MM.1S (cell line): ENCODE results near the gene ARHGAP26.

Source experiments
- DNase-seq: peaks from one replicate; pipeline ENCODE4 v3.0.0-alpha.2; 2015
- H2AFZ ChIP-seq: fragments of 300-600 bp; sonication (generic); 2 replicates; pipeline ENCODE4 v1.6.0; 2016; ENCODE audit warnings: antibody characterized with exemption, low read length
- H3F3A ChIP-seq: fragments of 300-600 bp; sonication (generic); 2 replicates; pipeline ENCODE4 v1.6.1; 2016; ENCODE audit warnings: mild to moderate bottlenecking, antibody characterized with exemption, low read length, moderate library complexity, mixed read lengths; ENCODE audit not compliant: insufficient read depth
- H3K27ac ChIP-seq: fragments of 300-600 bp; sonication (generic); 2 replicates; pipeline ENCODE4 v1.5.1; 2016; ENCODE audit warnings: mild to moderate bottlenecking, low read length
- H3K27me3 ChIP-seq: fragments of 300-600 bp; sonication (generic); replicated peaks from 2 replicates; pipeline ENCODE4 v1.6.0; 2016; ENCODE audit warnings: low read length; ENCODE audit not compliant: insufficient read depth
- H3K36me3 ChIP-seq: fragments of 300-600 bp; sonication (generic); replicated peaks from 2 replicates; pipeline ENCODE4 v1.6.1; 2016; ENCODE audit warnings: mild to moderate bottlenecking, low read length, mixed read lengths; ENCODE audit not compliant: insufficient read depth
- H3K4me1 ChIP-seq: fragments of 300-600 bp; sonication (generic); 2 replicates; pipeline ENCODE4 v1.6.1; 2016; ENCODE audit warnings: low read length, mixed read lengths
- H3K4me2 ChIP-seq: fragments of 300-600 bp; sonication (generic); 2 replicates; pipeline ENCODE4 v1.6.0; 2016; ENCODE audit warnings: low read depth, low read length
- H3K4me3 ChIP-seq: fragments of 300-600 bp; sonication (generic); 2 replicates; pipeline ENCODE4 v1.5.1; 2016; ENCODE audit warnings: low read length, mixed read lengths
- H3K79me2 ChIP-seq: fragments of 300-600 bp; sonication (generic); 2 replicates; pipeline ENCODE4 v1.6.1; 2016; ENCODE audit warnings: mixed run types, low read length, mixed read lengths
- H3K9ac ChIP-seq: fragments of 300-600 bp; sonication (generic); 2 replicates; pipeline ENCODE4 v1.6.1; 2016; ENCODE audit warnings: low read length, mixed read lengths
- H3K9me2 ChIP-seq: fragments of 300-600 bp; sonication (generic); replicated peaks from 2 replicates; pipeline ENCODE4 v1.6.1; 2016; ENCODE audit warnings: mild to moderate bottlenecking, low read length, mixed read lengths; ENCODE audit not compliant: insufficient read depth
- H3K9me3 ChIP-seq: fragments of 300-600 bp; sonication (generic); replicated peaks from 2 replicates; pipeline ENCODE4 v1.6.1; 2016; ENCODE audit warnings: mild to moderate bottlenecking, low read length, mixed read lengths; ENCODE audit not compliant: insufficient read depth
- H4K20me1 ChIP-seq: fragments of 300-600 bp; sonication (generic); 2 replicates; pipeline ENCODE4 v1.6.1; 2016; ENCODE audit warnings: mild to moderate bottlenecking, low read length, moderate library complexity, mixed read lengths; ENCODE audit not compliant: insufficient read depth
- CTCF ChIP-seq: fragments of 300-600 bp; sonication (generic); IDR thresholded peaks from 2 replicates; pipeline ENCODE4 v1.5.1; 2016; ENCODE audit warnings: antibody characterized with exemption, low read length, mixed read lengths
- EZH2 ChIP-seq: fragments of 300-600 bp; sonication (generic); optimal IDR thresholded peaks from 2 replicates; pipeline ENCODE3; 2017; ENCODE audit warnings: low read depth, mild to moderate bottlenecking, antibody characterized with exemption, low read length, mixed read lengths
- EZH2phosphoT487 ChIP-seq: fragments of 300-600 bp; sonication (generic); IDR thresholded peaks from 2 replicates; pipeline ENCODE4 v1.6.1; 2018; ENCODE audit warnings: antibody characterized with exemption, low read length

The ARHGAP26 gene

GRCh38 chr5:143168921-143169810, 399.0 kb downstream of the ARHGAP26 start:
- H3K36me3 ChIP-seq = no peaks in the 10 kb centered on the region
- peak; percentile 66 for DNase-seq
- no peaks in the 10 kb centered on the region for H4K20me1 ChIP-seq
- H3K9ac ChIP-seq = peak overlapping the region; percentile 0; the same call in 1 of the 2 replicates
- TF ChIP-seq EZH2 = no peak
- TF ChIP-seq EZH2phosphoT487 = no peak
- no peak for TF ChIP-seq CTCF
- H3K9me3 ChIP-seq = no peaks in the 10 kb centered on the region
- H3K9me2 ChIP-seq = no peaks in the 10 kb centered on the region
- peaks cover 10% of the 10 kb centered on the region; the same call in 1 of the 2 replicates for H3F3A ChIP-seq
- no peaks in the 10 kb centered on the region for H3K79me2 ChIP-seq
- H3K4me1 ChIP-seq = peaks cover 41% of the 10 kb centered on the region
- H3K4me2 ChIP-seq = 0 out of 2 replicates have a peak overlapping the region, but pooled peaks have one; percentile 4
- H3K4me3 ChIP-seq = no peak overlapping the region
- 0 out of 2 replicates have a peak overlapping the region, but pooled peaks have one; percentile 0 for H2AFZ ChIP-seq
- H3K27ac ChIP-seq = peak overlapping the region; percentile 54
- H3K27me3 ChIP-seq = no peaks in the 10 kb centered on the region

- 0 out of 2 replicates have a peak overlapping the region, but pooled peaks have one; percentile 54 for H3K27ac ChIP-seq
- TF ChIP-seq EZH2 (no peak), CTCF (no peak), EZH2phosphoT487 (no peak)
Observed at GRCh38 chr5:143170104-143170503, 399.9 kb downstream of the ARHGAP26 start.

GRCh38 chr5:143170977-143171376, 400.8 kb downstream of the ARHGAP26 start:
- Histone ChIP-seq H3F3A (peaks cover 10% of the 10 kb centered on the region; the same call in 1 of the 2 replicates), H3K9me3 (no peaks in the 10 kb centered on the region), H3K27me3 (no peaks in the 10 kb centered on the region), H3K4me2 (no peak overlapping the region), H3K4me3 (no peak overlapping the region), H3K4me1 (peaks cover 32% of the 10 kb centered on the region), H4K20me1 (no peaks in the 10 kb centered on the region), H3K9ac (no peak overlapping the region), H2AFZ (no peak overlapping the region), H3K27ac (no peak overlapping the region), H3K79me2 (no peaks in the 10 kb centered on the region), H3K36me3 (no peaks in the 10 kb centered on the region), H3K9me2 (no peaks in the 10 kb centered on the region)
- no peak for DNase-seq
- no peak for TF ChIP-seq EZH2phosphoT487

More at GRCh38 chr5:143170104-143170503, 399.9 kb downstream of the ARHGAP26 start:
- Histone ChIP-seq H3K4me2 (no peak overlapping the region), H3K4me1 (peaks cover 32% of the 10 kb centered on the region), H3K36me3 (no peaks in the 10 kb centered on the region), H3K9me2 (no peaks in the 10 kb centered on the region), H3K4me3 (no peak overlapping the region), H3K9me3 (no peaks in the 10 kb centered on the region), H3K27me3 (no peaks in the 10 kb centered on the region), H3K9ac (no peak overlapping the region), H4K20me1 (no peaks in the 10 kb centered on the region), H2AFZ (no peak overlapping the region), H3K79me2 (no peaks in the 10 kb centered on the region), H3F3A (peaks cover 10% of the 10 kb centered on the region; the same call in 1 of the 2 replicates)
- DNase-seq = no peak

- H3K9me3 ChIP-seq = no peaks in the 10 kb centered on the region
- peaks cover 10% of the 10 kb centered on the region; the same call in 1 of the 2 replicates for H3F3A ChIP-seq
- DNase-seq = no peak
- H4K20me1 ChIP-seq = no peaks in the 10 kb centered on the region
- H3K9ac ChIP-seq = no peak overlapping the region
- no peaks in the 10 kb centered on the region for H3K79me2 ChIP-seq
- H3K9me2 ChIP-seq = no peaks in the 10 kb centered on the region
- TF ChIP-seq EZH2phosphoT487 = no peak
- TF ChIP-seq EZH2 = no peak
- TF ChIP-seq CTCF = no peak
- no peak overlapping the region for H3K4me2 ChIP-seq
- no peak overlapping the region for H3K27ac ChIP-seq
- no peaks in the 10 kb centered on the region for H3K36me3 ChIP-seq
- H3K4me3 ChIP-seq = no peak overlapping the region
- peaks cover 24% of the 10 kb centered on the region for H3K4me1 ChIP-seq
- no peaks in the 10 kb centered on the region for H3K27me3 ChIP-seq
- no peak overlapping the region for H2AFZ ChIP-seq
Observed at GRCh38 chr5:143172739-143173138, 402.6 kb downstream of the ARHGAP26 start.
